NCI-H187 treated with DMSO at 0.1 percent for 48 hours (cell line): ENCODE measurements around the gene ARCN1.

Source experiments
- DNase-seq: peaks from one replicate; lab custom pipeline; 2025; lab: John Stamatoyannopoulos, UW

Gene ARCN1

GRCh38 chr11:118621784-118622375 lies 49.7 kb downstream of the ARCN1 start:
- no peak for DNase-seq

- DNase-seq, result no peak
Observed at GRCh38 chr11:118622376-118623268, 50.4 kb downstream of the ARCN1 start.

DNA sequence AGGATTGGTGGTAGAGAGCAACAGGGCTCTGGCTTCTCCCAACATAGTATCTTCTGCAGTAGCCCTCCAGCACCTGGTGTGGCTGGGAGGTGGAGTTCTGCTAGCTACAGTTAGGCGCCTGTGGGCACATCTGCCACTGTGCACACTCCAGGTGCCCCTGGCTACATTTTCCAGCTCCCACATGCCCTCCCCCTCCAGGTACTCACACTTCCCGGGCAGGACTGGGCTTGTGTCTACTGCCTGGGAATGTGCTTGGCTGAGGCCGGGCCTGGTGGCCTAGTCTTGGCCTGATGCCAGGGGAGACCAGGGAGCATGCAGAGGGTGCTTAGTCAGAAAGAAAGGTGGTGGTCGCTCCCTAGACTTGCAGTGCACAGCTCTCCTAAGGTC lies 51.1 kb downstream of the ARCN1 start:
- peak; percentile 64 for DNase-seq

DNA sequence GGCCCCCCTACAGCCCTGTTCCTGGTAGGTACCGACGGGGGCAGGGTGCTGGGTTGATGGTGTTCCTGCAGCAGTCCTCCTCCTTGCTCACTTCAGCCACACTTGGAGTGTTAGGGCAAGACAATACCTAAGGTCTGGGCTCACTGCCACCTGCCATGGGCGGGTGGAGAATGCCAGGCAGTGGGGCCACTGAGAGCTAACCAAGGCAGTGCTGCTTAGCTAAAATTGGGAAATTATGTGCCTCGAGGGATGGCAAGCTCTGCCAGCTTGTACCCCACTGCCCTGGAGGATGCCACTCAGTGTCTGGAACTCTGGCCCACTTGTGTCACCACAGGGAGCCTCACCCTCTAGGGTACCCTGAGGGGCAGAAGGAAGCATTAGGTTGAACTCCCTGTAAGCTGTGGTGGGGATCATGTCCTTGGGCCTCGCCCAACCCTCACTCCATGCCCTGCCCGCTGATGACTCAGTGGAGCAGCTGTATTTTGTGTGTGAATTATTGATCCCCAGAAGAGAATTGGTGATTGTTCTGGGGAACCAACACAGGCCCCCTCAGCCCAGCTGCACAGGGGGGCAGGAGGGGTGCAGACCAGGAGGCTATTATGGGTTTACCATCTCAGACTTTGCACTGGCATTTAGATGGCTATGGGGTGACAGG lies 53.0 kb downstream of the ARCN1 start:
- no peak for DNase-seq

DNA sequence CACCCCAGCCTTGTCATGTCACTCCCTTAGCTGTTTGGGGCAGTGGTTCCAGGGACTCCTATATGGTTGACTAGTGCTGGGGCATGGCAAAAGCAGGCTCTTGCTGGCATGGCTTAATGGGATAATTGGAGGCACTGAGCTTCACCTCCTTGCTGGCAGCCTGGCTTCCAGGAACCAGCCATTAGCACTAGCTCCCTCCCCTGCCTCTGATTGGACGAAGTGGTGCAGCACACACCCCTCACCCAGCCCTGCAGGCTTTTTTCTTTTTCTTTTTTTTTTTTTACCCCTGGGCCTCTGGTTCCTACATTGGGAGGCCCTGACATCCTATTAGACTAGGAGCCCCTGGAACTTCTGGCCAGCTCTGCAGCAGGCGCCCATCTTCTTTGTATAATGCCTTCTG lies 53.8 kb downstream of the ARCN1 start:
- DNase-seq, result no peak

GRCh38 chr11:118627566-118627965 lies 55.4 kb downstream of the ARCN1 start:
- DNase-seq, result no peak

DNA sequence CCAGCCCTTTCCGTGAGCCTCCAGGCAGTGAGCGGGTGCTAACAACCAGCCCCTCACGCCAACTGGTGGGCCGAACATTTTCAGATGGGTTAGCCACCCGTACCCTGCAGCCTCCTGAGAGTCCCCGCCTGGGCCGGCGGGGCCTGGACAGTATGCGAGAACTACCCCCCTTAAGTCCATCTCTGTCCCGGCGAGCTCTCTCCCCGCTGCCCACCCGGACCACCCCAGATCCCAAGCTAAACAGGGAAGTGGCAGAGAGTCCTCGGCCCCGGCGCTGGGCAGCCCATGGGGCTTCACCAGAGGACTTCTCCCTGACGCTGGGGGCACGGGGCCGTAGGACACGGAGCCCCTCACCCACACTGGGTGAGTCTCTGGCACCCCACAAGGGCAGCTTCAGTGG lies 55.8 kb downstream of the ARCN1 start:
- no peak for DNase-seq

DNA sequence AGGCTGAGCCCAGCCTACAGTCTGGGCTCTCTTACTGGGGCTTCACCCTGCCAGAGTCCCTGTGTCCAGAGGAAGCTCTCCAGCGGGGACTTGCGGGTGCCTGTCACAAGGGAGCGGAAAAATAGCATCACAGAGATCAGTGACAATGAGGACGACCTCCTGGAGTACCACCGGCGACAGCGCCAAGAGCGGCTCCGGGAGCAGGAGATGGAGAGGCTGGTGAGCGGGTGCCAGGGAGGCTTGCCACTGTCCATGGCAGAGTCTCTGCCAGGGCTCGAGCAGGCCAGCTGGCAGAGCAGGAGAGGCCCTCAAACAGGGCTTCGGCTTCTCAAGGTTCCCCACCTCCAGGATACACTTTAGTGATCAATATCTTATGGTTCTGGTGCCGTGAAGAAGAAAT lies 56.2 kb downstream of the ARCN1 start:
- DNase-seq, result no peak

GRCh38 chr11:118628861-118629549 lies 56.8 kb downstream of the ARCN1 start:
- no peak for DNase-seq

GRCh38 chr11:118629761-118630661 lies 57.8 kb downstream of the ARCN1 start:
- DNase-seq, result peak; percentile 34

DNA sequence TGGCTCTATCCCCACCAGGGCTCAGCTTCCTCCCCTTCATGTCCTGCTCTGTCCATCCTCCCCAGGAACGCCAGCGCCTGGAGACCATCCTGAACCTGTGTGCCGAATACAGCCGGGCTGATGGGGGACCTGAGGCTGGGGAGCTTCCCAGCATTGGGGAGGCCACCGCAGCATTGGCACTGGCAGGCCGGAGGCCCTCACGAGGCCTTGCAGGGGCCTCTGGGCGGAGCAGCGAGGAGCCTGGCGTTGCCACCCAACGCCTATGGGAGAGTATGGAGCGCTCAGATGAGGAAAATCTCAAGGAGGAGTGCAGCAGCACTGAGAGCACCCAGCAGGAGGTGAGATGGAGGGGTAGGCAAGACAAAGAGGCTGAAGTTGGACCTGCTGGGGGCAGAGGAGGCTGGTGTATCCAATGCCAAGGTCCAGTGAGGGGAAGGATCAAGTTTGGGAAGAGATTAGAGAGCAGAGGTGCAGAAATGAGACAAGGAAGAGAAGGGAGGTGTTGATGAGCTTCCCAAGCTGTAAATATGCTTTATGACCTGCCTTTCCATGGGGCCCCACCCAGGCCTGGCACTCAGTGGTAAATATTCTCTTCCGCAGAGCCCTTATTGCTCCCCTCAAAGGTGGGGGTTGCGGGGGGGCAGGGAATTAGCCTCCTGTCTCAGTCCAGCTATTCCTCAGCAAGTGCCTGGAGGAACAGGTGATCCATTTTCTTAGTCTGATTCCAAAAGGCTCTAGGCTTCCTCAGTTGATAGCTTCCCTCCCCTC lies 59.1 kb downstream of the ARCN1 start:
- DNase-seq, result no peak

DNA sequence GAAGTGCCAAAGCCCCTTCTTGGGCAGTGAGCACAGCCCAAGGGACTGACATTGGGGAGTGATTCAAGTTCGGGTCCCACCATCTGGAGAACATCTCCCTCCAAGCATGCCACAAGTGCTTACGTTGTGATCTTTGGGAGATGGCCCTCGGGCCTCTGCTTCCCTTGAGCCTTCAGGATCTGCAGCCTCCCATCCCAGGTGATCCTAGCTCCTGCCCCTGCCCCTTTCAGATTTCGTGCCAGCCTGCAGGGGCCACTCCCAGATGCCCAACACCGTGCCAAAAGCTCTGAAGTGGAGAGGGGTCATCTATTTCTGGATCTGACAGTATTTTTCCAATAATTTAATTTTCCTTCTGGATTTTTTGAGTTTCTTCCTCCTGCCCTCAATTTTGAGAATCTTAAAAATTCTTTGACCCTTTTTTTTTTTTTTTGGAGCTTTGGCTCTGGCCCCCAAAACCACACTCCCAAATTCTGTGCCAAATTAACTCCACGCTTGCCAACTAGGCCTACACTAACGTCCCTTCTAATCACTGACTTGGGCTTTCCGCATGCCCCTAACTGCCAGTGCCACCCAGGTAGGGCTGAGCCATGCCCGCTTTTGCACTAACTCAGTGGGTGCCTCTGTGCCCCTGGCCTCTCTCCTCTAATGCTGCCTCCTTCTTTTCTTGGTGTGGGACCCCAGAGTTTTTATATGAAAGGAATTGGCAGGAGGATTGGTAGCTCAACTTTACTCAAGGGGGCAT lies 60.5 kb downstream of the ARCN1 start:
- no peak for DNase-seq

DNA sequence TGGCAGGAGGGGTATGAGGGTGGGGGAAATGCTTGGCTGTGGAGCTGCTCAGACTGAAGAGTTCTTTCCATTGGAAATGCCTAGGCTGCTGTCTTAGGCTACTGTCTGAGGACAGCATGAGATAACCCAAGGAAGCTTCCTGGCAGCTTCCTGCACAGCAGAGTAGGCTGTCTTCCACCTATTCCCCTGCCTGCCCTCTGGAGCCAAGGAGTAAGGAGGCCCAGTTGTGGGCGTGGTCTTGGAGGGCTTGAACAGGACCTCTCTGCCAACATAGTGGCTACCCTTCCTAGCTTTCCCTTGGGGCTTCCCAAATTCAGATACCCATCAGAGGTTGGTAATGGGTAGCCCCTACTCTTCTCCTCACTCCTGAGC lies 61.1 kb downstream of the ARCN1 start:
- no peak for DNase-seq

- no peak for DNase-seq
Observed at GRCh38 chr11:118633979-118634378, 61.8 kb downstream of the ARCN1 start.

DNA sequence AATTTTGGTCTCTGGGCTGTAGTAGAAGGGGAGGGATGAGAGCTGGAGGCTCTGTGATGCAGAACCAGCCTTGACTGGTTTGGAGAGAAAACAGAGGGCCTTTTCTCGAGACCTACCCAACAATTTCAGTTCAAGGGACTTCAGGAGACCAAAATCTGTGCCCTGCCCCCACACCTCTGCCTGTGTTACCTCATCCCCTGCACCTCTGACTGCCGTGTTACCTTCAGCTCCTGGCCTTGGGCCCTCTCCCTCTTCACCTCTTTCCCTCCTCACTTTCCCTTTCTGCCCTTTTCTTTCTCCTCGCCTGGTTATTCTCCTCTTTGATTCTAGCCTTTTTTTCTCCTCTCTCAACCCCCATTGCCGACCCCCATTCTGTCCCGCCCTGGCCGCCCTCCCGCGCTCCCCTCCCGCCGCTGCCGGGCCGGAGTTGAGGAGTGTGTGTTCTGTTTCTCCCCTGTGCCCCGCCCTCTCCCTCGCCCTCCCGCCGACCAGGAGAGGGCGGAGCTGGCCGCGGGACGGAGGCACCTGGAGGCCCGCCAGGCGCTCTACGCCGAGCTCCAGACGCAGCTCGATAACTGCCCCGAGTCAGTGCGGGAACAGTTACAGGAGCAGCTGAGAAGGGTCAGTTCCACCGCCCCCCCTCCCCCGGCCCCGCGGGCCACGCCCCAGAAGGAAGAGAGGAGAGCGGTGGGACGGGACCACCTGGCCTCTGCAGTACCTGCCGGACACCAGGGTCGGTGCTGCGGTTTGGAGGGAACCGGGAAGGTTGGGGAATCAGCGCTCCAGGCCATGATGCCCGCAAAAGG lies 62.4 kb downstream of the ARCN1 start:
- DNase-seq, result no peak

- DNase-seq, result no peak
Observed at GRCh38 chr11:118635237-118635591, 63.0 kb downstream of the ARCN1 start.

- DNase-seq, result no peak
Observed at GRCh38 chr11:118635642-118636041, 63.4 kb downstream of the ARCN1 start.

- no peak for DNase-seq
Observed at GRCh38 chr11:118636569-118637290, 64.5 kb downstream of the ARCN1 start.

GRCh38 chr11:118638726-118639125 lies 66.5 kb downstream of the ARCN1 start:
- DNase-seq, result no peak
